Progenitor cell of endocrine pancreas (in vitro differentiated cells): ENCODE results near the gene CUX1. TPM values are rescaled to one million over a fixed set of nuclear protein-coding genes. Genes with fewer than 3 reads are reported as not detected.

Experiments
- DNase-seq: peaks from one replicate; pipeline ENCODE4 v3.0.0; 2021; ENCODE audit warnings: low spot score; ENCODE audit not compliant: unreplicated experiment
- H3K27ac Mint-ChIP-seq: 2 replicates; pipeline ENCODE4 v1.8.0; 2021; ENCODE audit warnings: mild to moderate bottlenecking, moderate library complexity, mixed read lengths
- H3K27me3 Mint-ChIP-seq: 2 replicates; pipeline ENCODE4 v1.8.0; 2021; ENCODE audit warnings: mixed read lengths
- H3K36me3 Mint-ChIP-seq: 2 replicates; pipeline ENCODE4 v1.8.0; 2022; ENCODE audit warnings: mixed read lengths; ENCODE audit not compliant: insufficient read depth
- H3K4me1 Mint-ChIP-seq: 2 replicates; pipeline ENCODE4 v1.8.0; 2021; ENCODE audit warnings: low read depth, mixed read lengths
- H3K4me3 Mint-ChIP-seq: 2 replicates; pipeline ENCODE4 v1.8.0; 2021; ENCODE audit warnings: low read depth, mild to moderate bottlenecking, moderate library complexity, mixed read lengths
- H3K9me3 Mint-ChIP-seq: 2 replicates; pipeline ENCODE4 v1.8.0; 2021; ENCODE audit warnings: low read depth, mixed read lengths
- total RNA-seq: library from RNA; stranded (reverse); gene quantifications from 2 replicates; pipeline ENCODE4 v1.2.1, GENCODE V29; 2021
- TF ChIP-seq, protein P1 (sequence below): fragments of 200-600 bp; sonication (generic); IDR thresholded peaks from one replicate; pipeline ENCODE4 v1.5.0; 2021; ENCODE audit warnings: antibody characterized with exemption, mild to moderate bottlenecking; ENCODE audit not compliant: unreplicated experiment

The CUX1 gene
- total RNA-seq, 1 donor from 2014 or later: 103 TPM

DNA sequence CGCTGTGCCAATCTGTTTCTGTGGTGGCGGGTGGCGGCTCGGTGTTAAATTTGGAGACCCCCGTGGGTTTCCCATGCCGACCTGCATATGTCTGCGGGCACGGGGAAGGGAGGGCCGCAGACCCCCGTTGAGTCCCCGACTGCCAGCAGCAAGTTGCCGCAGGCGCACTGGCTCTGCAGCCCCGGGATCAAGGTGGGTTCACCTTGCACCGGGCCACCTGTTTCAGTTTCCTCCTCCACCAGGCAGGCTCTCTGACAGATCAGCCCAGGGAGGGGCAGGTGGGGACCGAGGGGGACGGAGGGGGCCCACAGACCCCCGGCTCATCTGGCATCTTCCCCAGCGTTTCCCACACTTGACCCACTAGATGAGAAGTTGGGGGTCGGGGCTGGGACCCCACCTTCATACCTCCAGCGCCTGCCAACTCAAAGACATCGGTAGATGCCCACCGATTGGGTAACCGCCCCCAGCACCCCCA lies 95.9 kb downstream of the CUX1 start:
- no peak overlapping the region for H3K4me3 Mint-ChIP-seq
- no peaks in the 10 kb centered on the region for H3K9me3 Mint-ChIP-seq
- peaks cover 9% of the 10 kb centered on the region for H3K36me3 Mint-ChIP-seq
- no peak for DNase-seq
- no peak overlapping the region for H3K27ac Mint-ChIP-seq
- H3K4me1 Mint-ChIP-seq: peaks cover 18% of the 10 kb centered on the region
- H3K27me3 Mint-ChIP-seq: no peaks in the 10 kb centered on the region
- TF ChIP-seq, protein P1, sequence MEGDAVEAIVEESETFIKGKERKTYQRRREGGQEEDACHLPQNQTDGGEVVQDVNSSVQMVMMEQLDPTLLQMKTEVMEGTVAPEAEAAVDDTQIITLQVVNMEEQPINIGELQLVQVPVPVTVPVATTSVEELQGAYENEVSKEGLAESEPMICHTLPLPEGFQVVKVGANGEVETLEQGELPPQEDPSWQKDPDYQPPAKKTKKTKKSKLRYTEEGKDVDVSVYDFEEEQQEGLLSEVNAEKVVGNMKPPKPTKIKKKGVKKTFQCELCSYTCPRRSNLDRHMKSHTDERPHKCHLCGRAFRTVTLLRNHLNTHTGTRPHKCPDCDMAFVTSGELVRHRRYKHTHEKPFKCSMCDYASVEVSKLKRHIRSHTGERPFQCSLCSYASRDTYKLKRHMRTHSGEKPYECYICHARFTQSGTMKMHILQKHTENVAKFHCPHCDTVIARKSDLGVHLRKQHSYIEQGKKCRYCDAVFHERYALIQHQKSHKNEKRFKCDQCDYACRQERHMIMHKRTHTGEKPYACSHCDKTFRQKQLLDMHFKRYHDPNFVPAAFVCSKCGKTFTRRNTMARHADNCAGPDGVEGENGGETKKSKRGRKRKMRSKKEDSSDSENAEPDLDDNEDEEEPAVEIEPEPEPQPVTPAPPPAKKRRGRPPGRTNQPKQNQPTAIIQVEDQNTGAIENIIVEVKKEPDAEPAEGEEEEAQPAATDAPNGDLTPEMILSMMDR: no peak

DNA sequence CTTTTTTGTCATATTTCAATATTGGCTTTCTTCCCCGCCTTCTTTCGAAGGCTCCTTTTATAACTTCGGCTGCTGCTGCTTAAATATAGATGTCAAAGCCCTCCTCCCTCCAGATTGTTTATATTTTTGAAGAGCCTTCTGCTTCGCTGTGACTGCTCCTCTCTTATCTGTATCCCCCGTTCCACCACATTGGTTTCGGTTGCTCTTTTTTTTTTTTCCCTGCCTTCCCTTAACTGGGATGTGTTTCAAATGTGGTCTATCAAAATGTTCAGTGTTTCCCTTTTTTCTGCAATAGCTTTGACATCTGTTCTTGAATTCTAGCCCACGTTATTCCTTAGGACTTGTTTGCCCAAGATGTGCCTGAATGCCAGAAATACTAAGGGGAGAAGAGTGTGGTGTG lies 96.4 kb downstream of the CUX1 start:
- H3K27ac Mint-ChIP-seq: peak overlapping the region; percentile 7
- peaks cover 10% of the 10 kb centered on the region for H3K36me3 Mint-ChIP-seq
- no peaks in the 10 kb centered on the region for H3K27me3 Mint-ChIP-seq
- no peak overlapping the region for H3K4me3 Mint-ChIP-seq
- DNase-seq: no peak
- TF ChIP-seq, protein P1: no peak
- peaks cover 18% of the 10 kb centered on the region for H3K4me1 Mint-ChIP-seq
- H3K9me3 Mint-ChIP-seq: no peaks in the 10 kb centered on the region

DNA sequence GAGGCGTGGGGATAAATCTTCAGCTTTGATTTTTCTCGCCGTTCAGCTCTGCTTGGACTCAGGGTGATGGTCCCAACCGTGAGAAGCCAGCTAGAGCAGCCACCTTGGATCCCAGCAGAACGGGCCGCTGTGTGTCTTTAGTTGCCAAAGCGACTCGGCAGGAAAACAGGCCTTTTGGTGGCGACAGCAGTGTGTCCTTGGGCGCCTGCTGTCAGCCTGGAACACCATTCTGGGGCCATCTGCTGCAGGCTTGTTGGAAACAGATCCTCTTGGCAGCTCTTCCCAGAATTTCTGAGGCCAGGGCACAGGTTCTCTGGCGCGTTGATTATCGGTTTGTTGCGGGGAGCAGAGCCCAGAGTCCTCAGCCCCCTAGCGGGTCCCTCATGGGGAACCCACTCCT lies 97.6 kb downstream of the CUX1 start:
- Mint-ChIP-seq H3K27ac (peak overlapping the region; percentile 64), H3K9me3 (no peaks in the 10 kb centered on the region), H3K36me3 (peaks cover 16% of the 10 kb centered on the region), H3K4me3 (no peak overlapping the region), H3K4me1 (peaks cover 18% of the 10 kb centered on the region), H3K27me3 (no peaks in the 10 kb centered on the region)
- no peak for DNase-seq
- TF ChIP-seq, protein P1: no peak

DNA sequence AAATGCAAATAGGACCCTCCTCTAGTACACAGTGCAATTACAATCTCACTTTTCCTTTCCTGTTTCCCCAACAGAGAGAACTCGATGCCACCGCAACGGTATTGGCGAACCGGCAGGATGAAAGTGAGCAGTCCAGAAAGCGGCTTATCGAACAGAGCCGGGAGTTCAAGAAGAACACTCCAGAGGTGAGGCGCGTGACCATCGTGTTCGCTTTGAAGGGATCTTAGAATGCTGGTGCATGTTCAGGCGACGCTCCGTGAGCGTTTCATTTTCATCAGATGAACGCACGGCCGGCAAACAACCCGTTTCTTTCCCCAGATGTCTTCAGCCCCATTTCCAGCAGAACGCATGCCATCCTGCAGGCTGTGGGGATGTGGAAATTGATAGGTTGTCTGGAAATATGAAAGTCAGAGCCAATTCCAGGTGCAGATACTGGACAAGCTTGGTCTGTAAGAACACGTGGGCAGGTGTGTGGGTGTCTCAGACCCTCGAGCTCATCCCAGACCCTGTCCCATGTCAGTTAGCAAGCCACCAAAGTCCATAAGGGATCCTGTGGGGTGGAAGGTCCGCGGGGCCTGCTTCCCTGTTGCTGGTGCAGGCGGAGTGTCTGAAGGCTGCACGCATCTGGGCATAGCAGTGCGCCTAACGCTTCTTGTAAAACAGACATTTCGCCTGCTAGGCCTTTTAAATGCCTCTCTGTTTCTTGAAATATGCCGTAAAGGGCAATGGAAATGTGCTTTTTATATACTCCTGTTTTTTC lies 98.8 kb downstream of the CUX1 start:
- TF ChIP-seq, protein P1: no peak
- no peaks in the 10 kb centered on the region for H3K27me3 Mint-ChIP-seq
- peak overlapping the region; percentile 37 for H3K27ac Mint-ChIP-seq
- H3K4me1 Mint-ChIP-seq: peaks cover 18% of the 10 kb centered on the region
- DNase-seq: no peak
- H3K4me3 Mint-ChIP-seq: no peak overlapping the region
- no peaks in the 10 kb centered on the region for H3K9me3 Mint-ChIP-seq
- peaks cover 16% of the 10 kb centered on the region for H3K36me3 Mint-ChIP-seq

DNA sequence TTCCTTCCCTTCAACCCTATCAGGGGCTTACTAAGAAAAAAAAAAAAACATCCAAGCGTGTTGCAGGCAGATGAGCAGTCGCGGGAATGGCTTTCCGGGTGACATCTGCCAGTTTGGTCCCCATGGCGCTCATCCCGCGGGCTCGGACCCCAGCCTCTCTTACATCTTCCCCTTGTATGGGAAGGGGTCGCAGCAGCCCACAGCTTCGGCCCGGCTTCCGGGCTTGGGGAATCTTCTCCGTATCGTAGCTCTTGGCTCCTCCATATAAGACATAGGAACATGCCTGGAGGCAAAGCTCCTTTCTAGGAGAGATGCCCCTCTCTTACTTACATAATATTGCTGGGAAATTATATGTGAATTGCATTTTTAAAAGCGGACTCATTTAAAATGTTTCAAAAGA lies 99.5 kb downstream of the CUX1 start:
- H3K27me3 Mint-ChIP-seq: no peaks in the 10 kb centered on the region
- H3K27ac Mint-ChIP-seq: peak overlapping the region; percentile 37
- H3K4me1 Mint-ChIP-seq: peaks cover 16% of the 10 kb centered on the region
- no peak overlapping the region for H3K4me3 Mint-ChIP-seq
- H3K36me3 Mint-ChIP-seq: peaks cover 16% of the 10 kb centered on the region
- no peak for DNase-seq
- TF ChIP-seq, protein P1: no peak
- no peaks in the 10 kb centered on the region for H3K9me3 Mint-ChIP-seq
